IPS DF 4.7 (cell line): ENCODE results near the gene ARL16.
"Not testable (repeated sequence)": the region's sequence is repeated elsewhere in the genome, so short reads cannot be mapped to it uniquely, and the experiment has no call there.

Experiments used
- DNase-seq: peaks from one replicate; pipeline ENCODE4 v3.0.0-alpha.2; 2013; ENCODE audit warnings: low spot score; ENCODE audit errors: extremely low read depth

ARL16 gene

GRCh38 chr17:81696218-81696941, 12.8 kb upstream of the ARL16 start:
- no peak for DNase-seq

GRCh38 chr17:81695801-81696200, 12.2 kb upstream of the ARL16 start:
- no peak for DNase-seq

GRCh38 chr17:81695211-81695610, 11.6 kb upstream of the ARL16 start:
- DNase-seq = no peak

GRCh38 chr17:81694810-81695209, 11.2 kb upstream of the ARL16 start:
- DNase-seq = no peak

GRCh38 chr17:81693509-81694210, 10.1 kb upstream of the ARL16 start:
- no peak for DNase-seq

GRCh38 chr17:81691608-81692007, 8.0 kb upstream of the ARL16 start:
- no peak for DNase-seq

GRCh38 chr17:81691196-81691595, 7.6 kb upstream of the ARL16 start:
- DNase-seq = no peak

GRCh38 chr17:81690549-81690948, 7.0 kb upstream of the ARL16 start:
- no peak for DNase-seq

- no peak for DNase-seq
Observed at GRCh38 chr17:81690066-81690465, 6.5 kb upstream of the ARL16 start.

GRCh38 chr17:81688616-81689015, 5.0 kb upstream of the ARL16 start:
- DNase-seq = no peak

GRCh38 chr17:81687770-81688541, 4.4 kb upstream of the ARL16 start:
- no peak for DNase-seq

- no peak for DNase-seq
Observed at GRCh38 chr17:81686614-81687013, 3.0 kb upstream of the ARL16 start.

GRCh38 chr17:81685108-81685507, 1.5 kb upstream of the ARL16 start:
- no peak for DNase-seq

GRCh38 chr17:81684442-81684911, 880 bp upstream of the ARL16 start:
- DNase-seq = no peak

GRCh38 chr17:81683208-81683583, 401 bp downstream of the ARL16 start:
- DNase-seq = no peak

- no peak for DNase-seq
Observed at GRCh38 chr17:81682565-81683207, 911 bp downstream of the ARL16 start.

GRCh38 chr17:81681672-81682071, 1.9 kb downstream of the ARL16 start:
- no peak for DNase-seq

GRCh38 chr17:81680150-81680549, 3.4 kb downstream of the ARL16 start:
- no peak for DNase-seq

GRCh38 chr17:81676906-81677305, 6.7 kb downstream of the ARL16 start:
- no peak for DNase-seq

- not testable (repeated sequence) for DNase-seq
Observed at GRCh38 chr17:81675515-81676221, 7.9 kb downstream of the ARL16 start.
